K562 (cell line): ENCODE data around the gene LMAN2. TPM values are rescaled to one million over a fixed set of nuclear protein-coding genes. Genes with fewer than 3 reads are reported as not detected.
A peak's percentile ranks its signal among the peaks of the same experiment; 100 is the strongest.

Experiments used
- BDP1 ChIP-seq: IDR thresholded peaks from 3 replicates; pipeline ENCODE4 v1.6.1; 2011; ENCODE audit not compliant: insufficient read length, insufficient read depth
- HNRNPUL1 ChIP-seq: fragments of 200-400 bp; formaldehyde crosslinking; IDR thresholded peaks from 2 replicates; pipeline ENCODE4 v1.6.1; 2017; ENCODE audit warnings: low read length
- MGA ChIP-seq: fragments of 450-650 bp; IDR thresholded peaks from 2 replicates; pipeline ENCODE4 v1.6.1; 2016; ENCODE audit warnings: mild to moderate bottlenecking, moderate library complexity
- TARDBP ChIP-seq: fragments of 450-650 bp; IDR thresholded peaks from 2 replicates; pipeline ENCODE4 v1.6.1; 2016
- ZBTB11 ChIP-seq, 3 experiments: fragments of 200-800 bp in 1 of 3; fragments of 250-450 bp in 1 of 3; fragments of 450-650 bp in 1 of 3; sonication (Bioruptor Pico) in 1 of 3; sonication (Bioruptor generic) in 1 of 3; formaldehyde crosslinking in 1 of 3; IDR thresholded peaks; 2 replicates each; pipeline versions ENCODE4 v1.6.1 to v1.8.0; 2016 to 2022; ENCODE audit warnings: mild to moderate bottlenecking in 2 of 3, missing genetic modification characterization in 2 of 3, missing compliant biosample characterization in 1 of 3, moderate library complexity in 1 of 3
- ZBTB49 ChIP-seq: sonication (generic); formaldehyde crosslinking; IDR thresholded peaks from 2 replicates; pipeline ENCODE4 v1.8.0; 2022; ENCODE audit warnings: missing genetic modification reagents, mild to moderate bottlenecking, borderline replicate concordance
- ZNF384 ChIP-seq: IDR thresholded peaks from 2 replicates; pipeline ENCODE4 v1.6.1; 2012; ENCODE audit warnings: low read depth, low read length, improper control_type of control experiment
- ZNF583 ChIP-seq: fragments of 250-450 bp; sonication (Bioruptor Pico); IDR thresholded peaks from 2 replicates; pipeline ENCODE4 v1.4.0; 2020
- polyA plus RNA-seq, 8 experiments: library from polyadenylated mRNA; depleted of rRNA in 4 of 8; stranded (reverse) in 5 of 8; unstranded in 3 of 8; fragments of >200 nt; fragmentation: Nextera tagmentation in 2 of 8; fragmentation: Illumina TruSeq in 1 of 8; extraction: Ambion mirVana in 2 of 8; extraction: Trizol in 1 of 8; gene quantifications; 2 replicates each; pipeline versions ENCODE4 v1.2.1 to v1.2.3, GENCODE V29; 2011 to 2014; ENCODE audit warnings: inconsistent platforms in 1 of 8, missing spikeins in 1 of 8
- total RNA-seq, 7 experiments: library from RNA; depleted of rRNA in 6 of 7; stranded (reverse); fragments of >200 nt in 6 of 7; fragmentation: Illumina TruSeq in 2 of 7; extraction: Trizol in 2 of 7; gene quantifications; 2 replicates each; pipeline versions ENCODE4 v1.2.1 to v1.2.3, GENCODE V29; 2011 to 2021; ENCODE audit warnings: low replicate concordance in 1 of 7

The LMAN2 gene
- total and polyA plus RNA-seq, 9 of the 15 experiments (the other 6 are each of a cell fraction or from before 2014, with no cell fraction given), result 2.7 to 254 (median 136) TPM

GRCh38 chr5:177366528-177367322 is 15.3 kb upstream of the LMAN2 start (continued):
- TF ChIP-seq ZBTB11 (CRISPR knock-in tag; IDR thresholded peaks at IDR 0.05) (no peak), MGA (no peak), HNRNPUL1 (no peak), TARDBP (0 out of 2 replicates have a peak, but pooled peaks have one; percentile 33), ZNF384 (no peak), ZNF583 (no peak), ZBTB49 (CRISPR knock-in tag) (no peak), BDP1 (no peak)
